GM19397 (cell line): ENCODE results near the gene PIAS4.
"Not testable (repeated sequence)": the region's sequence is repeated elsewhere in the genome, so short reads cannot be mapped to it uniquely, and the experiment has no call there.

Source experiments
- ATAC-seq: cut with Tn5 transposase; IDR thresholded peaks from one replicate; pipeline ENCODE4 v1.9.1; 2021; ENCODE audit warnings: mild to moderate bottlenecking, moderate library complexity; ENCODE audit not compliant: unreplicated experiment

The PIAS4 gene, protein sequence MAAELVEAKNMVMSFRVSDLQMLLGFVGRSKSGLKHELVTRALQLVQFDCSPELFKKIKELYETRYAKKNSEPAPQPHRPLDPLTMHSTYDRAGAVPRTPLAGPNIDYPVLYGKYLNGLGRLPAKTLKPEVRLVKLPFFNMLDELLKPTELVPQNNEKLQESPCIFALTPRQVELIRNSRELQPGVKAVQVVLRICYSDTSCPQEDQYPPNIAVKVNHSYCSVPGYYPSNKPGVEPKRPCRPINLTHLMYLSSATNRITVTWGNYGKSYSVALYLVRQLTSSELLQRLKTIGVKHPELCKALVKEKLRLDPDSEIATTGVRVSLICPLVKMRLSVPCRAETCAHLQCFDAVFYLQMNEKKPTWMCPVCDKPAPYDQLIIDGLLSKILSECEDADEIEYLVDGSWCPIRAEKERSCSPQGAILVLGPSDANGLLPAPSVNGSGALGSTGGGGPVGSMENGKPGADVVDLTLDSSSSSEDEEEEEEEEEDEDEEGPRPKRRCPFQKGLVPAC

DNA sequence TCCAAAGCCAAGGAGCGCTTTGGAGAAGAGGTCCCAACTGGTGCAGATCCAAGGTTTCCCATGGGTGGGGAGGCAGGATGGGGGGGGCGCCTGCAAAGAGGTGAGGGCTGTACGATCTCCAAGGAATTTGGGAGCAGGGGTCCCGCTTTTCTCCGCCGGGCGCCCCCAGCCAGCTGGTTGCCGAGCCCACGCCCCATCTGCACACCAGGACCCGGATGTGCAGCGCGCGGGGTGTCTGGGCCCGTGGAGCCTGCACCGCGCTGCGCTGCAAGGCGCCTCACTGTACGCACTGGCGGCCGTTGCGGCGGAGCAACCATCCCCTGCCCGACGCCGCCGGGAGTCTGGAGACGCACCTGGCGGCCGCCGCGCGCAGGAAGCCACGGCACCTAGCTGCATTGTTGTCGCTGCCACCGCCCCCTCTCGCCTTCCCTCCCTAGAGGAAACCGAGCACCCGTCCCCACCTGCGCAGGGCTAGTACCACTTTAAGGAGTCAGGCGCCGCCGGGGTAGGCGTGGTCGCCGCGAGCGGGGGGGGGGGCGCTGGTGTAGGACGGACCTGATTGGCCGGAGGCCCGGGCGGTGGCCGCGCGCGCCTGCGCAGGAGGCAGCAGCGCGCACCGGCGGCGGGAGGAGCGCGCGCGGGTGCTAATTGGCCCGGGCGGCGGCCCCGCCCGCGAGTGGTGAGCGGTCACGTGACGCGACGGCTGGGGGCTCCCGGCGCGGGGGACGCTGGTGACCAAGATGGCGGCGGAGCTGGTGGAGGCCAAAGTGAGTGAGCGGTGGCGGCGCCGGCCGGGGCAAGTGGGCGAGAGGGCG is at the start of gene PIAS4:
Gene PIAS4 (plus strand): TSS at position 716 of the 815 bp plus-strand sequence. CDS start 25 bp downstream, at position 741.
- peak; percentile 84 for ATAC-seq

DNA sequence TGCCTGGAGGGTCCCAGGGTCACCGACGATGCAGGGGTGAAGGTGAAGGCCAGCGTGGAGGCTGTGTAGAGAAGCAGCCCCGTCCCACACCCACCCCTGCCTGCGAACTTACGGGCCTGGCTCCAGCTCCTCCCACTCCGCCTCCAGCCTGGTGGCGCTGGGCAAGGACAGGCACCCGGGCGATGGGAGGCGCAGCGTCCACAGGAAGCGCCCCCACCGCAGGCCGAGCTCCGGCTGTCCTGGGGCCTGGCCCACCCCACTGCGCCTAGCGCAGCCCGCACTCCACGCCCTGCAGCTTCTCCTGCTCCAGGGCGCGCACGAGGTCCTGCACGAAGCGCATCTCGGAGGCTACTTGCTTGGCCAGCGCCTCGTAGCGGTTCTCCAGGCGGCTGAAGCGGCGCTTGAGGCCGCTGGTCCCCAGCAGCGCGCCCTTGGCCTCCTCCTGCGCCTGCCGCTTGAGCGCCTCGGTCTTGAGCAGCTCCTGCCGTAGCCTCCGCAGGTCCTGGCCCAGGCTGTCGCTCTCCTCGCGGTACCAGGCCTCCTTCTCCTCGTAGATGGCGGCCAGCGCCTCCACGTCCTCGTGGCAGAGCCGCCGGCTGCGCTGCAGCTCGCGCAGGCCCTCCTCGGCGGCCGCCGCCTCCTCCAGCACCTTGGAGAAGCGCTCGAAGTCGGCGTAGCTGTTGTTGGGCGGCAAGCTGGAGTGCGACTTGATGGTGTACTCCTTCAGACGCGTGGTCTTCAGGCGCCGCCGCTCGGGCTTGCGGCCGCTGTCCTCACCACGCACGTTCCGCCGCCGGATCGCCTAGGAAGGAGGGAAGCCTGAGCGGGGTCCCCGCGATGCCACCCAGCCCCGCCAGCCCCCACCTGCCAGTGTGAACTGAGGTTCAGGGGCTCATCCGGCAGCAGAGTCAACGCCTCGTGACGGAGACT is 48.4 kb upstream of the PIAS4 start:
- ATAC-seq, result no peak

DNA sequence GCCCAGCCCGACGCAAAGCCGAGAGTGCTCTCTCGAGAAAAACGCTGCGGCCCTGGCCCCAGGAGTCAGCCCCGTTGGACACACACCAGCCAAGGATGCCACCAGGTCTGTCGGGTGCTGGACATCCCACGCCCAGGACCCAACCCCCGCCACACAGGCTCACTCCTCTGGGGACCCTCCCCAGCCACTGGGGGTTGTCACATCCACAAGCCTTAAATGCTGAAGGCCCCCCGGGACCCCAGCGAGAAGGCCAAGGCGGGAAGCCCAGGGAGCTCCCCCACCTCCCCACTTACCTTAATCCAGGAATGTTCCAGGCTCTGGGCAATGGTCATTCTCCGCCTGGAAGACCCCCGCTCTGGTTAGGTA is 47.8 kb upstream of the PIAS4 start:
- no peak for ATAC-seq

DNA sequence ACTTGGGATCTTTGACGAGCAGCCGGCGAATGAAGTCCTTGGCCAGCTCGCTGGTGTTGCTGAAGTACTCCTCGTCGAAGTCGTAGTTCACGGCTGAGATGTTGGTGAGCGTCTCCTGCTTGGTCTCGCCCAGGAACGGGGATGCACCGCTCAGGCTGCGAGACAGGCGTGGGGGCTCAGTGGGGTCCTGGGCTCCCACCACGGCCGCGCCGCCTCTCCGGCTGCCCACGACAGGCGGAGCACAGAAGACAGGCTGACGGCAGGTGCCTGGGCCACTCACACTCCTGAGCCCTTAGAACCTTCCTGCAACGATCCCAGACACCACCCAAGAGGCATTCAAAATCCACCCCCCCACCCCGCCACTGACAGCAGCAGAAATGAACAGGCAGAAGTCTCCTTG is 46.5 kb upstream of the PIAS4 start:
- no peak for ATAC-seq

DNA sequence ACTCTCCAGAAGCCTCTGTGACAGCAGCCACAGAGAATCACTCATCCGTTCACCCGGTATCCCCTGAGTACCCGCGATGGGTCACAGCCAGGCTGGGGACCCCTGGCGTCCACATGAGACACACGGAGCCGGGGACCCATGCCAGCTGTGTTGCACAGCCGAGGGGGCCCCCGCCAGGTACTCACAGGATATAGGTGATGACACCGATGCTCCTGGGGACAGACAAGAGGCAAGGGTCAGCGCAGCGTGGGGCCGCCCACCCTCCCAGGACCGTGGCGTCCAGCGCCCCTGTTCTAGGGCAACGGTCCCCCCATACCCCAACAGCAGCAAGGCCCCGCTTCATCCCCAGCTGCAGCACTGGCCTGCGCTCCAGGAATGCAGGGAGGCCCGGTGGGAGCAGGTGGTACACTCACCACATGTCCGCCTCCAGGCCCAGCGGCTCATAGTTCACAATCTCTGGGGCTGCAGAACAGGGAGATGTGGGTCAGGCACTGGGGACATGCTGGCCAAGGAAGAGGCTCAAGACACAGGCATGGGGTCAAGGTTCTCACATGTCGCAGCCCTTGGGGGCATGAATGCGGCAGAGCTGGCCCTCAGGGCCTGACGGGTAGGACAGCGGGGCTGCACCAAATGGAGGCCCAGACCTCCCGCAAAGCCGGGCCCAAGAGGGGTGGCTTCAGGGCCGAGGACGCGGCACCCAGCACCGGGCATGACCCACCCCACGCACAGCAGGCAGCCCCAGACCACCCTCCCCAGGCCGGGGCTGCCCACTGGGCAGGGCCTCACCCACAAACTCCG is 43.9 kb upstream of the PIAS4 start:
- ATAC-seq, result no peak

DNA sequence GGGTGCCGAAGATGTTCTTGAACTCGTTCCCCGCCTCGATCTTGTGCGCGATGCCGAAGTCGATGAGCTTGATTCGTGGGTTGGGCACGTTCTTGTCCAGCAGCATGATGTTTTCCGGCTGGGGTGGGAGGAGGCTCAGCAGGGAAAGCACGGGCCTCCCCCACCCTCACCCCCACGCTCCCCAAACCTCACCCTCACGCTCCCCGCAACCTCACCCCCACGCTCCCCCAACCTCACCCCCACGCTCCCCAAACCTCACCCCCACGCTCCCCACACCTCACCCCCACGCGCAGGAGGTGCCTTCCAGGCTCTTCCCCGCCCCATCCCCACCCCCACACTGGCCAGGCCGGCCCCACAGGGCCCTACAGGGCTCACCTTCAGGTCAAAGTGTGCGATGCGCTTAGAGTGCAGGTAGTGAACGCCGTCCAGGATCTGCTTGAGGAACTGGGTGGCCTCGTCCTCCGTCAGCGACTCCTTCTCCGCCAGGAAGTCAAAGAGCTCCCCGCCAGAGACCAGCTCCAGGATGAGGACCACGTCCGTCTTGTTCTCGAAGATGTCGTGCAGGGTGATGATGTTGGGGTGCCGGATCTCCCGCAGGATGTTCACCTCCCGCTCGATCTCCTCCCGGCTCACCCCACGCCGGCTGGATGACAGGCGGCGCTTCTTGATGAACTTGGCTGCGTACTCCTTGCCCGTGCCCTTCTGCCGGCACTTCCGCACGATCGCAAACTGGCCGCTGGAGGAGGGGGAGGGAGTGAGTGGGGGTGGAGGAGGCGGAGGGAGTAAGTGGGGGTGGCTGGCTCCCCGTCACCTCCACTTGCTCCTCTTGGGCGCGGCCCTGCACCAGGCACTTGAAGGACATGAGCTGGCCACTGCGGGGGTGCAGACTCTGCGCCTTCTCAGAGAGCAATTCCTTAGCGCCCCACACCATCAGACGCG is 43.0 kb upstream of the PIAS4 start:
- ATAC-seq, result no peak

DNA sequence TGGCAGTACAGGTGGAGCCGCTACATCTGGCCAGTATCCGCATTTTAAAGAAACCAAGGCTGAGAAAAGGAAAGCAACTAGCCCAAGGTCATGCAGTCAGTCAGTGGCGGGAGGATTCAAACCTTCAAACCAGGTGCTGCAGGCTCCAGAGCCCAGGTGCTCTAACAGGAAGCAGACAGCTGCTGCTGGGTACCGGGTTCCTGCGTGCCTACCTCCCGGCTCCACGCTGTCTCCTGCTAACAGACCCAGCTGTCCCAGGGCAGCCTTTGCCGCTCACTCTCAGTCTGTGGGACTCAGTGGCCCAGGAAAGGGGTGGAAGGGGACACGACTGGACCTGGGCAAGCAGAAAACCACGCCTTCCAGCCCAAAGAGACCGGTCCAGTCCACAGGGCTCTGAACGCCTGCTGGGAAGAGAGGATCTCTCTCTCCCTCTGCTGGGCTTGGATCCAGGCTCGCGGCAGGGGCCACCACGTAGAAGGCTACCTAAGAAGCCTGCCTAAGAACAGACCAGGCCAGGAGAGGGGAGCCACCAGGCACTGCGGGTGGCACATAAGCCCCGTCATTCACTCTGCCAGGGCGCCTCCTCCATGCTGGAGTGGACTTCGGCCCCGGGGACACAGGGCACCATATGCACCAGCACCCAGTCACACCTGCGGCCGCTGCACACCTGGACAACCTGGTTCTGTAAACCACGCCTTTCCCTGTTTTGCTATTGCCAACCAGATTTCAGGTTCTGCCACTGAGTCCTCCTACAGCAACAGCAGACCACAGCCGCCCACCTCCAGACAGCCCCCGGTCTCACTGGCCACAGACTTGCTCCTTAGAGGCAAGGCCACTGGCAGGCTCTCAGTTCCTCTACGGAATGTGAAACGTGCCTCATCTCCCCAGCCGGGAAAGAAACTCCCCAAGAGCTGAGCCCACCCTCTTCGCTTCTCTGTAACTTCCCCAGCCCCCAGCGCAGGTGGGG is 41.2 kb upstream of the PIAS4 start:
- ATAC-seq, result no peak

DNA sequence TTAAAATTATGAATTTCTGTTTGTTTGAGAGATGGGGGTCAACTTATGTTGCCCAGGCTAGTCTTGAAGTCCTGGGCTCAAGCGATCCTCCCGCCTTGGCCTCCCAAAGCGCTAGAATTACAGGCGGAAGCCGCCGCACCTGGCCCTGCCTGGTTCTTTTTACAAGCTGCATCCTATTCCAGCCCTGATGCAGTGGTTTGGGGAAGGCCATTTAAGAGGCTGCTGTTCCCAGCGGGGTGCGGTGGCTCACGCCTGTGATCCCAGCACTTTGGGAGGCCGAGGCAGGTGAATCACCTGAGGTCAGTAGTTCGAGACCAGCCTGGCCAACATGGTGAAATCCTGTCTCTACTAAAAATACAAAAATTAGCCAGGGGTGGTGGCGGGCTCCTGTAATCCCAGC is 39.6 kb upstream of the PIAS4 start:
- not testable (repeated sequence) for ATAC-seq

DNA sequence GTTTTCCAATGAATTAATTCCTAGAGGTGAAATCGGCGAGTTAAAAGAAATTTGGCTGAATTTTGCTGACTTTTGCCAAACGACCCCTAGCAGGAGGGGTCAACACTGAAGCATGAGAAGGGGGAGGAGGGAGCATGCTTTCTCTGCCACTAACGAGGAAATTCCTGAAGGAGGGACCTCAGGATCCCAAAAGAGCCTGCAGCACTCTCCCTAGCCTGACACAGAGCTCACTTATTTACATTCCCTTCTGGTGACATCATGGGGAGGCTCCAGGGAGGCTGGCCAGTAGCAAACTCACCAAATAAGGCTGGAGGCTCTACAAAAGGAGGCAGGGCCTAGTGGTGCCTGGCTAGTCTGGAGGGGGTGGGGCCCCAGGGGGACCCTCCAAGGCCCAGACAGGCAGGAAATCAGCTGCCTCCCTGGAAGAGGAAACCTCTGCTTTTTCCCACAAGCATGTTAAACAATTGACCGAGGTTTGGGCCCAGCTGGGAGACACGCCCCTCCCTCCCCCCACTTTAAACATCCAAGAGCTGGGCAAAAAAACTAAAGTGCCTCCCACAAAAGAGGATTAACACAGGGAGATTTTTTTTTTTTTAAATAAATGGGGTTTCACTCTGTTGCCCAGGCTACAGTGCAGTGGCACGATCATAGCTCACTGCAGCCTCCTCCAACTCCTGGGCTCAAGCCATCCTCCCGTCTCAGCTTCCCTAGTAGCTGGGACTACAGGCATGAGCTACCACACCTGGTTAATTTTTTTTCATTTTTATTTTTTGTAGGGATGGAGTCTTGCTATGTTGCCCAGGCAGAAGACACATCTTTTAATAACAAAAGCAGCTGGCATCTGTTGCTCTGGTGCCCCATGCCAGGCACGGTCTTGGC is 38.7 kb upstream of the PIAS4 start:
- no peak for ATAC-seq

DNA sequence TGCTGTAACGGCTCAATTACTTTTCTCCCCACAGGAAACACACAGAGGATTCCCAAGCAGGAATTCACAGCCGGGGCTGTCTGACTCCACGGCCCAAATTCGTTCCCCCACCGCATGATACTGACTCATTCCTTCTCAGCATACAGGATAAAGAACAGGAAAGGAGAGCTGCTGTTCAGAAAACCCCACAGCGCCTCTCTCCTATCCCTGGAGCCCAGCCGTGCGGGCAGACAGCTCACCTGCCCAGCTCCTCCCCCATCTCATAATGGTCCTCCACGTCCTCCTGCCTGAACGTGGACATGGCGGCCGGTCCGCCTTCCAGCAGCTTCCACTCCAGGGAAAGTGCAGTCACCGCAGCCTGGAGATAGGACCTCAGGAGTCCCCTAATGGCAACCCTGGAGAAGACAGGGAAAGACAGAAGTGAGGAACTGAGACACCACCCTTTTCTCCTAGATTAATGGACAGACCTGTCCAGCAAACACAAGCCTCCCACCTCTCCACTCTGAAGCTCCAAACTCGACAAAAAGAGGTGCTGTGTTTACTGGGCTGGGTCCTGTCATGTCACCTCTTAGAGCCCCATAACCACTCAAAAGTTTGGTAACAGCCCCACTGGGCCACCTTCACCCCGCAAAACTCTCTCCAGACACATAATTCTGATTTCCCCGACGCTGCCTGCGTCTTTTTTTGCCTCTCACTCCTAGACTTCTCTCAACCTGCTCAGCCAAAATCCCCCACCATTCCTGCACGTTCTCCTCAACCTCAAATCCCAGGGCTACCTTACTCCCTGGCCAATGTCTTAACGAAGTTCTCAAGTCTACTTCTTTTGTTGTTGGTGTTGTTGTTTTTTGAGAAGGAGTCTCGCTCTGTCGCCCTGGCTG is 37.9 kb upstream of the PIAS4 start:
- ATAC-seq, result no peak

DNA sequence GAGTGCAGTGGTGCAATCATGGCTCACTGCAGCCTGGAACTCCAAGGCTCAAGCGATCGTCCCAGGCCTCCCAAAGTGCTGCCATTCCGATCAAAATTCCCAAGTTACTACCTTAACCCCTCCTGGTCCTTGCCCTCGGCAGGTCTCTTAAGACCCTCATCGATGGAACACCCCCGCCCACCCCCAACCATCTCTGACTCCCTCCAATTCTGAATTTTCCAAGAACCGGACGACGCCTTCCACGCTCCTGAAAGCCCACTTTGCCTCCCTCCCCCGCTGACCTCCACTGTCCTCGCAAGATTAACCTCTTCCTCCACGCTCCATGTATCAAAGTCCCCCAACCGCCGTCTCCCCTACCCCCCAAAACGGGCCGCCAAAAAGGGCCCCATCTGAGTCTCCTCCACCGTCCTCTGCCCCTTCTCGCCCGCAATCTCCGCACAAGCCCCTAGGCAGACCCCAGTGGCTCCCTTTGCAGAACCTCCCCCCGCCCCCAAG is 37.2 kb upstream of the PIAS4 start:
- no peak for ATAC-seq

DNA sequence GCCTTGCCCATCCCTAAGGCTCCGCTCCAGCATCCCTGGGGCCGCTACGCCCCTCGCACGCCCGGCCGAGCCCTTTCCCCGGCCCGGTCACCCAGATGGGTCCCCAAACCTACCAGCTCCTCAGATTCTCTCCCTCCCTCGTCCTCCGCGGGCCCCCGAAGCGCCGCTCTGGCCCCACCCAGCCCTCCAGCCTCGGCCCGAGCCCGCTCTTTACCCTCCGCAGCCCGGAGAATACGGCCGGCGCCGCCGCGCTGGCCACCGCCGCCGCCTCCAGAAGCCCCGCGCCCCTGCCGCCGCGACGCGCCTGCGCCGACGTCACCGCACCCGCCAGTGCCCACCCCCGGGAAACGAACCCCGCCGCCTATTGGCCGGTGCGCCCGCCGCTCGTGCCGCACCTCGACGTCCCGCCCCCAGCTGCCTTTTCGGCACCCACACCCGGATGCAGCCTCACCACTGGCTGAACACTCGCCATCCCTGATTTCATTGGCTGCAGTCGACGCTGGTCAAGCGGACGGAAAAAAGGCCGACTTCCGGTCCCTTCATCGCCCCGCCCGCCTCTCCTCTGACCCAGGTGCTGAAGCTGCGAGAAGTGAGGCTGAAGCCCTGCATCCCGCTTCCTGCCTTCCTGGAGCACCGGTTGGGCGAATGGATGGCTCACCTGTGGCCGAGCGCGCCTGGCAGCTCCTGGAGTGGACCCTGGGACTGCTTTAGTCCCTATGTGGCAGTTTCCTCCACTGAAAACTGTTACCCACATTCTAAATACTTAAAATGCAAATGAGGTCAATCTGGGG is 36.5 kb upstream of the PIAS4 start, which contains the start of gene DAPK3:
Gene DAPK3 (minus strand): TSS at position 292 of the 791 bp plus-strand sequence. CDS start 1,364 bp downstream, outside the sequence.
- peak; percentile 93 for ATAC-seq

DNA sequence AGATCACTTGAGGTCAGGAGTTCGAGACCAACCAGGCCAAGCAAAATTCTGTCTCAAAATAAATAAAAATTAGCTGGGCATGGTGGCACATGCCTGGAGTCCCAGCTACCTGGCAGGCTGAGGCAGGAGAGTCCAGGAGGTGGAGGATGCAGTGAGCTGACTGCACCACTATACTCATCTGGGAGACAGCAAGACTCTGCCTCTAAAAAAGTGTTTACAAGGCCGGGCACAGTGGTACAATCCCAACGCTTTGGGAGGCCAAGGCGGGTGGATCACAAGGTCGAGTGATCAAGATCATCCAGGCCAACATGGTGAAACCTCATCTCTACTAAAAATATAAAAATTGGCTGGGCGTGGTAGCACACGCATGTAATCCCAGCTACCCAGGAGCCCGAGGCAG is 32.4 kb upstream of the PIAS4 start:
- ATAC-seq, result no peak

DNA sequence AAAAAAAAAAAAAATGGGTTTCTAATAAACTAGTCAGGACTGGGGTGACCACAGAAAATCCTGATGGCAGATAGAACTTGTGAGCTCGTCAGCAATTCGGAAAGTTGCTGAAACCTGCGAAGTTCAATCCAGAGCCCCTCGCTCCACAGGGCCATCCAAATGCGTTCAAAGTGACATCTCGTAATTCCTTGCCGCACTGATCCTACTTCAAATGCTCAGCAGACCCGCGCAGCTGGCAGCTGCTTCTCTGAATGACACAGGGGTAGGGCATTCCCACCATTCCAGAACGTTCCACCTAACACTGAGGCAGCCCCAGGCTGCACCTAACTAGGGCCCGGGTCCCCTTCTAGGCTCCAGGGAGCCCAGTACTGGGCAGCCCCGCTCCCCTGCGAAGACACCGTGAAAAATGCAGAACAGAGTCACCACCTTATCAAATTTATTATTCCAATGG is 31.9 kb upstream of the PIAS4 start:
- no peak for ATAC-seq
